Parathyroid adenoma (tissue), 2 donors: ENCODE data around the gene MPPED1.

Experiments used
- H2AFZ ChIP-seq: fragments of 300-600 bp; sonication (generic); one replicate; pipeline ENCODE4 v1.7.0; 2017; ENCODE audit warnings: antibody characterized with exemption, mild to moderate bottlenecking
- H3K27ac ChIP-seq: fragments of 300-600 bp; sonication (generic); one replicate; pipeline ENCODE4 v1.7.0; 2017
- H3K27me3 ChIP-seq: fragments of 300-600 bp; sonication (generic); one replicate; pipeline ENCODE4 v1.7.0; 2017; ENCODE audit warnings: low read length; ENCODE audit not compliant: control insufficient read depth, insufficient read depth
- H3K36me3 ChIP-seq: fragments of 300-600 bp; sonication (generic); one replicate; pipeline ENCODE4 v1.7.0; 2017; ENCODE audit warnings: low read length; ENCODE audit not compliant: control insufficient read depth, insufficient read depth
- H3K4me1 ChIP-seq: fragments of 300-600 bp; sonication (generic); one replicate; pipeline ENCODE4 v1.7.0; 2017; ENCODE audit warnings: control low read depth
- H3K4me2 ChIP-seq: fragments of 300-600 bp; sonication (generic); one replicate; pipeline ENCODE4 v1.7.0; 2017; ENCODE audit warnings: low read length
- H3K4me3 ChIP-seq: fragments of 300-600 bp; sonication (generic); one replicate; pipeline ENCODE4 v1.7.0; 2017; ENCODE audit warnings: low read depth, low read length
- H3K79me2 ChIP-seq: fragments of 300-600 bp; sonication (generic); one replicate; pipeline ENCODE4 v1.7.0; 2017; ENCODE audit warnings: control low read depth
- H3K9ac ChIP-seq: fragments of 300-600 bp; sonication (generic); one replicate; pipeline ENCODE4 v1.7.0; 2017; ENCODE audit warnings: mild to moderate bottlenecking
- H3K9me3 ChIP-seq: fragments of 300-600 bp; sonication (generic); one replicate; pipeline ENCODE4 v1.7.0; 2017; ENCODE audit warnings: low read length; ENCODE audit not compliant: control insufficient read depth
- TF ChIP-seq, protein P1 (sequence below): fragments of 300-600 bp; sonication (generic); IDR thresholded peaks from one replicate; pipeline ENCODE4 v1.7.0; 2017; ENCODE audit warnings: antibody characterized with exemption, mild to moderate bottlenecking
- donor health status: primary hyperparathyroidism.

Gene MPPED1

GRCh38 chr22:43387815-43388214, 24.0 kb upstream of the MPPED1 start:
- no peak overlapping the region for H3K9ac ChIP-seq
- no peaks in the 10 kb centered on the region for H3K27me3 ChIP-seq
- H3K27ac ChIP-seq = no peak overlapping the region
- no peak overlapping the region for H3K4me2 ChIP-seq
- no peak overlapping the region for H2AFZ ChIP-seq
- peaks cover 3% of the 10 kb centered on the region for H3K4me1 ChIP-seq
- TF ChIP-seq, protein P1, sequence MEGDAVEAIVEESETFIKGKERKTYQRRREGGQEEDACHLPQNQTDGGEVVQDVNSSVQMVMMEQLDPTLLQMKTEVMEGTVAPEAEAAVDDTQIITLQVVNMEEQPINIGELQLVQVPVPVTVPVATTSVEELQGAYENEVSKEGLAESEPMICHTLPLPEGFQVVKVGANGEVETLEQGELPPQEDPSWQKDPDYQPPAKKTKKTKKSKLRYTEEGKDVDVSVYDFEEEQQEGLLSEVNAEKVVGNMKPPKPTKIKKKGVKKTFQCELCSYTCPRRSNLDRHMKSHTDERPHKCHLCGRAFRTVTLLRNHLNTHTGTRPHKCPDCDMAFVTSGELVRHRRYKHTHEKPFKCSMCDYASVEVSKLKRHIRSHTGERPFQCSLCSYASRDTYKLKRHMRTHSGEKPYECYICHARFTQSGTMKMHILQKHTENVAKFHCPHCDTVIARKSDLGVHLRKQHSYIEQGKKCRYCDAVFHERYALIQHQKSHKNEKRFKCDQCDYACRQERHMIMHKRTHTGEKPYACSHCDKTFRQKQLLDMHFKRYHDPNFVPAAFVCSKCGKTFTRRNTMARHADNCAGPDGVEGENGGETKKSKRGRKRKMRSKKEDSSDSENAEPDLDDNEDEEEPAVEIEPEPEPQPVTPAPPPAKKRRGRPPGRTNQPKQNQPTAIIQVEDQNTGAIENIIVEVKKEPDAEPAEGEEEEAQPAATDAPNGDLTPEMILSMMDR = no peak
- no peaks in the 10 kb centered on the region for H3K9me3 ChIP-seq
- no peak overlapping the region for H3K4me3 ChIP-seq
- H3K79me2 ChIP-seq = no peaks in the 10 kb centered on the region
- no peaks in the 10 kb centered on the region for H3K36me3 ChIP-seq

DNA sequence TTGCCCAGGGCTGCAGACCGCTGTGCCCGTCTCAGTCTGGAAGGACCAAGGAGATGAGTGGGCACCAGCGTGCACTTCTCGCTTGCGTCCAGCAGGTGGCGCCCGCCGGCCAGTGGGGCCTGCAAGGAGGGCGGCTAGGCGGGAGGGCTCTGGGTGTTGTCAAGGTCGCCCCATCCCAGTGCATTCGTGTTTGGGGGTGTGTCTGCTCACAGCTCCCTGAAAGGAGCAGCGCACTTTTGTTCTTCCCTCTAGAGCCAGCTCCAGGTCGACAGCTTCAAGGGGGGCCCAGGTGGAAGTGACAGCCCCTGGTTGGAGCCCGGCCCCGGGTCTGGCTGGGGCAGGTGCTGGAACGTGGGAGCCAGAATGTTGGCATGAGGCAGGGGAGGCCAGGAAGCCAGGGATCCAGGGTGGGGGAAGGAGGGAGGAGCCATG, 23.4 kb upstream of the MPPED1 start:
- no peak overlapping the region for H3K4me2 ChIP-seq
- no peaks in the 10 kb centered on the region for H3K36me3 ChIP-seq
- no peaks in the 10 kb centered on the region for H3K9me3 ChIP-seq
- H3K9ac ChIP-seq = no peak overlapping the region
- H3K27ac ChIP-seq = no peak overlapping the region
- TF ChIP-seq, protein P1 = peak; percentile 88
- no peak overlapping the region for H2AFZ ChIP-seq
- no peak overlapping the region for H3K4me3 ChIP-seq
- H3K4me1 ChIP-seq = peaks cover 3% of the 10 kb centered on the region
- H3K79me2 ChIP-seq = no peaks in the 10 kb centered on the region
- no peaks in the 10 kb centered on the region for H3K27me3 ChIP-seq

DNA sequence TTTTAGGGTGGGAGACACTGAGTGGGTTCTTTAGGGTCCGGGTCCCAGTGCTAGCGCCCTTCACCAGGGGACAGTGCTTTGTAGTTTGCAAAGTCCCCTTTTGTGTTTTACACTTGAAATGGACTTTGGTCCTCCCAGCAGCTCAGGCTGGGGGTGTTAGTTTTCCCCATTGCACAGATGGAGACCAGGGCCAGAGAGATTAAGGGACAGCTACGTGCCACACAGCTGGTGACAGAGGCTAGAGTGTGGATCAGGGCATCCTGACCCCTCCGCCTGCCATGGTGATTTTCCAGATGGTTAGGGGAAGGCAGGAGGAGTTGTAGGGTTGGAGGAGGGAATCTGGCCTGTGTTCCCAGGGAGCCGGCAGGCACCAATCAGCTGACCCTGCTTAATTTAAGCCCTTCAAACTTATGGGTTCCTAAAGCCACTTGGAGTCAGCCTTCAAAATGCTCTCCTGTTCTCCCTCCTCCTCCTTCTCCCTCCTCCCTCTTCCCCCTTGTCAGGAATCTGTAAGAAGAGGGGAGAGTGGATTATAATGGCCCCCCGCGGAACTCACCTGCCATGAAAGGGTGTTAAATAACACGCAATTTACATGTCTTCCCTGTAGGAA, 22.5 kb upstream of the MPPED1 start:
- H3K79me2 ChIP-seq = no peaks in the 10 kb centered on the region
- H3K4me2 ChIP-seq = no peak overlapping the region
- H2AFZ ChIP-seq = no peak overlapping the region
- no peak overlapping the region for H3K27ac ChIP-seq
- H3K4me1 ChIP-seq = peaks cover 3% of the 10 kb centered on the region
- no peak overlapping the region for H3K9ac ChIP-seq
- H3K36me3 ChIP-seq = no peaks in the 10 kb centered on the region
- TF ChIP-seq, protein P1 = no peak
- H3K27me3 ChIP-seq = no peaks in the 10 kb centered on the region
- H3K4me3 ChIP-seq = no peak overlapping the region
- no peaks in the 10 kb centered on the region for H3K9me3 ChIP-seq

DNA sequence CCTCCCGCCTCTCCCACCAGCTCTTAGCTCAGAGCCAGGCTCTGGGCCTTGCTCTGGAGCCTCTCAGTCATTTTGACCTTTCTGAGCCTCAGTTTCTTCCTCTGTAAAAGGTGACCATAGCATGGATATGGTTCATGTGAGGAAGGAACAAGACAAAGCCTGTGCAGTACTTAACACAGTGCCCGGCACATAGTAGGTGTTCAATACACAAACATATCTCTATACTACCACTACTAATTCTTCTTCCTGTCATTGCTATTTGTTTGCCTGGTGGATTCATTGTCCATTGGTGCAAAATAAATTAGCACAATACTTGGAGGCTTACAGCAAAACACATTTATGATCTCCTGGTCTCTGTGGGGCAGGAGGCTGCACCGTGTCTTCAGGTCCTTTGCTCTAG, 21.6 kb upstream of the MPPED1 start:
- TF ChIP-seq, protein P1 = no peak
- Histone ChIP-seq H3K27me3 (no peaks in the 10 kb centered on the region), H3K36me3 (no peaks in the 10 kb centered on the region), H3K27ac (no peak overlapping the region), H3K4me3 (no peak overlapping the region), H3K9me3 (no peaks in the 10 kb centered on the region), H3K4me1 (peaks cover 3% of the 10 kb centered on the region), H3K9ac (no peak overlapping the region), H2AFZ (no peak overlapping the region), H3K4me2 (no peak overlapping the region), H3K79me2 (no peaks in the 10 kb centered on the region)

- Histone ChIP-seq H3K4me3 (no peak overlapping the region), H3K27me3 (no peaks in the 10 kb centered on the region), H3K27ac (no peak overlapping the region), H3K9ac (no peak overlapping the region), H3K36me3 (no peaks in the 10 kb centered on the region), H2AFZ (no peak overlapping the region), H3K79me2 (no peaks in the 10 kb centered on the region), H3K4me1 (no peaks in the 10 kb centered on the region), H3K4me2 (no peak overlapping the region), H3K9me3 (no peaks in the 10 kb centered on the region)
- TF ChIP-seq, protein P1 = no peak
Measured at GRCh38 chr22:43390872-43391271, 20.9 kb upstream of the MPPED1 start.
